Lung (tissue), 12 donors: ENCODE measurements around the gene LSAMP. TPM values are rescaled to one million over a fixed set of nuclear protein-coding genes. Genes with fewer than 3 reads are reported as not detected.

Experiments used
- ATAC-seq: fragments of 200-7000 bp; cut with Tn5 transposase; one replicate; pipeline ENCODE4 v1.9.1; 2020; ENCODE audit warnings: moderate number of reproducible peaks; ENCODE audit not compliant: insufficient read depth, low FRiP score
- DNase-seq, 3 donors: peaks; one replicate each; pipeline ENCODE4 v3.0.0-alpha.2; 2013 to 2017
- H3K27ac ChIP-seq, 2 donors: one replicate each; pipeline ENCODE4 v1.5.1; 2013; ENCODE audit warnings: mild to moderate bottlenecking in 2 of 2, moderate library complexity in 2 of 2, control low read depth in 1 of 2, inconsistent platforms in 1 of 2, low read depth in 1 of 2, low read length in 1 of 2
- H3K27me3 ChIP-seq, 3 donors: one replicate each; pipeline ENCODE4 v1.5.1; 2013; ENCODE audit warnings: low read length in 2 of 3; ENCODE audit not compliant: control insufficient read depth in 3 of 3, insufficient read depth in 3 of 3
- H3K36me3 ChIP-seq, 4 donors: one replicate each; pipeline ENCODE4 v1.5.1; 2013; ENCODE audit warnings: low read length in 4 of 4, mild to moderate bottlenecking in 1 of 4, moderate library complexity in 1 of 4; ENCODE audit not compliant: control insufficient read depth in 4 of 4, insufficient read depth in 4 of 4
- H3K4me1 ChIP-seq, 5 donors: one replicate each; pipeline ENCODE4 v1.5.1; 2013; ENCODE audit warnings: low read length in 5 of 5, mild to moderate bottlenecking in 2 of 5, moderate library complexity in 1 of 5; ENCODE audit not compliant: control insufficient read depth in 5 of 5, insufficient read depth in 5 of 5
- H3K4me3 ChIP-seq: one replicate; pipeline ENCODE4 v1.5.1; 2013; ENCODE audit warnings: mild to moderate bottlenecking, control low read depth, moderate library complexity
- H3K9ac ChIP-seq, 2 donors: one replicate each; pipeline ENCODE4 v1.5.1; 2013; ENCODE audit warnings: low read length in 2 of 2, control low read depth in 1 of 2; ENCODE audit not compliant: insufficient read depth in 1 of 2
- H3K9me3 ChIP-seq, 4 donors: one replicate each; pipeline ENCODE4 v1.5.1; 2013; ENCODE audit warnings: low read length in 3 of 4, mild to moderate bottlenecking in 1 of 4, moderate library complexity in 1 of 4; ENCODE audit not compliant: control insufficient read depth in 4 of 4, insufficient read depth in 3 of 4
- WGBS, 2 donors: extraction: QIAGEN DNeasy Blood & Tissue Kit; methylation state at CpG; one replicate each; pipeline ENCODE4 v1.1.7; 2013; 5-methylcytosine and 5-hydroxymethylcytosine counted together
- polyA plus RNA-seq, 2 donors: library from polyadenylated mRNA; stranded (reverse); fragments of 200-250 nt; gene quantifications; one replicate each; pipeline ENCODE4 v1.2.1, GENCODE V29; 2013
- total RNA-seq, 2 donors: library from RNA; depleted of rRNA in 1 of 2; stranded (reverse); fragments of >200 nt in 1 of 2; gene quantifications; one replicate each; pipeline ENCODE4 v1.2.1, GENCODE V29; 2014 to 2021
- TF ChIP-seq, protein P1 (sequence below): IDR thresholded peaks from 2 replicates; pipeline ENCODE4 v1.5.1; 2012; ENCODE audit warnings: mild to moderate bottlenecking; ENCODE audit errors: control extremely low read depth, extremely low read depth
- donor health status: control.
- donor health status: control.
- donor health status: Bipolar disorder and iron deficiency.
- donor health status: healthy.
- donor health status: DM: yes; HTN: yes; CAD: no.

The LSAMP gene
- total and polyA plus RNA-seq, 4 donors = 1.6 to 21.9 (median 9.5) TPM

DNA sequence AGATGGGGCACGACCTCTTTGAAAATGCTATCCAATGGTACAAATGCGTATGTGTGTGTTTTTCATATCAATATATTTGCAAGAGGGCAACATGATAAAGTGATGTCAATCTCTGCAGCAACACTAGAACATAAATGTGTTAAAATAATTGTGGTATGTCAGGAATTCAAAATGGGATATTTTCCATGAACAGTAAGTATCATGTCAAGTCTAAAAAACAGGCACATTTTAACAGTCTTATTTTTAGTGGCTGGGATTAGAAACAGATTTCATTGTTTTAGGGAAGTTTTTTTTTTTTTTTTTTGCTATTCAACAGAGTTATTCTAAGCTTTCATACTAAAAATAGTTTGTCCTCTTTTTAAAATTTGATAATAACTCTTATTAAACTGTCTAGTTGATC is 612.2 kb downstream of the LSAMP start:
- TF ChIP-seq, protein P1, sequence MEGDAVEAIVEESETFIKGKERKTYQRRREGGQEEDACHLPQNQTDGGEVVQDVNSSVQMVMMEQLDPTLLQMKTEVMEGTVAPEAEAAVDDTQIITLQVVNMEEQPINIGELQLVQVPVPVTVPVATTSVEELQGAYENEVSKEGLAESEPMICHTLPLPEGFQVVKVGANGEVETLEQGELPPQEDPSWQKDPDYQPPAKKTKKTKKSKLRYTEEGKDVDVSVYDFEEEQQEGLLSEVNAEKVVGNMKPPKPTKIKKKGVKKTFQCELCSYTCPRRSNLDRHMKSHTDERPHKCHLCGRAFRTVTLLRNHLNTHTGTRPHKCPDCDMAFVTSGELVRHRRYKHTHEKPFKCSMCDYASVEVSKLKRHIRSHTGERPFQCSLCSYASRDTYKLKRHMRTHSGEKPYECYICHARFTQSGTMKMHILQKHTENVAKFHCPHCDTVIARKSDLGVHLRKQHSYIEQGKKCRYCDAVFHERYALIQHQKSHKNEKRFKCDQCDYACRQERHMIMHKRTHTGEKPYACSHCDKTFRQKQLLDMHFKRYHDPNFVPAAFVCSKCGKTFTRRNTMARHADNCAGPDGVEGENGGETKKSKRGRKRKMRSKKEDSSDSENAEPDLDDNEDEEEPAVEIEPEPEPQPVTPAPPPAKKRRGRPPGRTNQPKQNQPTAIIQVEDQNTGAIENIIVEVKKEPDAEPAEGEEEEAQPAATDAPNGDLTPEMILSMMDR = no peak
- H3K9me3 ChIP-seq = no peaks in the 10 kb centered on the region
- H3K4me3 ChIP-seq = no peak overlapping the region
- no peak overlapping the region for H3K27ac ChIP-seq
- H3K4me1 ChIP-seq = peaks cover 0 to 6% (median 0%) of the 10 kb centered on the region in 5 donors
- H3K36me3 ChIP-seq = no peaks in the 10 kb centered on the region
- DNase-seq (peak in 1 of 3 donors; percentile 31), ATAC-seq (no peak)
- peaks cover 0 to 2% (median 0%) of the 10 kb centered on the region in 3 donors for H3K27me3 ChIP-seq
- 63 to 68% methylated on average over 2 of the region's 2 CpGs for WGBS, 2 donors
- H3K9ac ChIP-seq = no peak overlapping the region

DNA sequence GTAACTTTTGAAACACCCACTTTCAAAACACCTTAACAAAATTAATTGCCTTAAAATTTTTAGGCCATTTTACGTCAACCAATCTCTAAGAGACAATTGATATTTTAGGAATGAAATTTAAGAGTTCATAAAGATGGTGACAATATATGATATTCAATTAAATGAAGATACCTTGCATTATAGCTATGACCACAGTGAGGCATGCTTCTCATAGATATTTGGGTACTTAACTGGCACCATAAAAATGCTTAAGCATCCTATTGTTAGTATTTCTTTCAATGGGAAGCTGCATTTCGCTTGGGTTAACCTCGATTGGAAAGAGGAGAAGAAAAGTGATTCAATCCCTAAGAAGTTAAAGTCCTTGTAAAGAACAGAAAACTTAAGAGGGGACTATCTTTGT is 613.0 kb downstream of the LSAMP start:
- no peak for ATAC-seq
- no peaks in the 10 kb centered on the region for H3K36me3 ChIP-seq
- no peak overlapping the region for H3K9ac ChIP-seq
- peaks cover 0 to 6% (median 0%) of the 10 kb centered on the region in 5 donors for H3K4me1 ChIP-seq
- H3K4me3 ChIP-seq = no peak overlapping the region
- no peak for DNase-seq
- no peak overlapping the region for H3K27ac ChIP-seq
- TF ChIP-seq, protein P1 = no peak
- H3K27me3 ChIP-seq = peaks cover 0 to 2% (median 0%) of the 10 kb centered on the region in 3 donors
- WGBS, 2 donors = 83 to 89% methylated on average over 3 of the region's 3 CpGs
- H3K9me3 ChIP-seq = no peaks in the 10 kb centered on the region

DNA sequence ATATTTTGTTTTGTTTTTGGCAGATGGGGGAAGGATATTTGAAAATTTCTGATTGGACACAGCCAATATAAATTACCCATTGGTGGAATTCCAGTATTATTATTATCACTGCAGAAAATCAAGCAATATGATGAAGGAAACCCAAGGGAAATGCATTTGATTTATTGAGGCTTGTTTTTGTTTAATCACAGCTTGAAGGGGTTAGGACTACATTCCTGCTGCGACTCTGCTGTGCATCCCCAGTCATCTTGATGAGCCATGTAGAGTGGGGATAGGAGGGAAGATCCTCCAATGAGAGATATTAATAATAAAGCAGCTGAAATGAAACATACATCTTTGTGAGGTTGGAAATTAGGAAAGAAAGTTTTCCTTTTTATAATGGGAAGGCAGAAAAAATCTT is 613.4 kb downstream of the LSAMP start:
- no peak for ATAC-seq
- no peak for DNase-seq
- no peaks in the 10 kb centered on the region for H3K9me3 ChIP-seq
- H3K27ac ChIP-seq = no peak overlapping the region
- no peak overlapping the region for H3K9ac ChIP-seq
- peaks cover 0 to 6% (median 0%) of the 10 kb centered on the region in 5 donors for H3K4me1 ChIP-seq
- peaks cover 0 to 2% (median 0%) of the 10 kb centered on the region in 3 donors for H3K27me3 ChIP-seq
- no peak overlapping the region for H3K4me3 ChIP-seq
- TF ChIP-seq, protein P1 = no peak
- 64 to 91% methylated on average over 1 of the region's 1 CpG for WGBS, 2 donors
- H3K36me3 ChIP-seq = no peaks in the 10 kb centered on the region
